Fibroblast of mammary gland (primary cell): ENCODE results near the gene HS3ST1.

Experiments used
- DNase-seq: peaks from one replicate; pipeline ENCODE4 v3.0.0-alpha.2; 2010; ENCODE audit warnings: low read depth
- H3K4me3 ChIP-seq: 2 replicates; pipeline ENCODE4 v1.5.1; 2011; ENCODE audit warnings: low read depth, mild to moderate bottlenecking, low read length, moderate library complexity; ENCODE audit not compliant: control insufficient read depth
- CTCF ChIP-seq: conservative IDR thresholded peaks from 2 replicates; pipeline ENCODE4 v1.5.1; 2011; ENCODE audit warnings: low read depth, low read length, inconsistent platforms; ENCODE audit not compliant: control insufficient read depth, insufficient read depth

Gene HS3ST1

GRCh38 chr4:11376146-11376545 lies 52.5 kb downstream of the HS3ST1 start:
- TF ChIP-seq CTCF = no peak
- no peak for DNase-seq
- no peak overlapping the region for H3K4me3 ChIP-seq

GRCh38 chr4:11368701-11369115 lies 60.0 kb downstream of the HS3ST1 start:
- no peak for TF ChIP-seq CTCF
- H3K4me3 ChIP-seq = no peak overlapping the region
- DNase-seq = no peak

GRCh38 chr4:11367371-11367770 lies 61.3 kb downstream of the HS3ST1 start:
- TF ChIP-seq CTCF = no peak
- peak; percentile 9 for DNase-seq
- H3K4me3 ChIP-seq = no peak overlapping the region

- TF ChIP-seq CTCF = no peak
- no peak for DNase-seq
- no peak overlapping the region for H3K4me3 ChIP-seq
Observed at GRCh38 chr4:11366859-11367258, 61.8 kb downstream of the HS3ST1 start.

GRCh38 chr4:11365039-11365438 lies 63.7 kb downstream of the HS3ST1 start:
- no peak overlapping the region for H3K4me3 ChIP-seq
- no peak for TF ChIP-seq CTCF

GRCh38 chr4:11359591-11359990 lies 69.1 kb downstream of the HS3ST1 start:
- DNase-seq = no peak
- TF ChIP-seq CTCF = no peak
- H3K4me3 ChIP-seq = no peak overlapping the region

More at GRCh38 chr4:11365039-11365438, 63.7 kb downstream of the HS3ST1 start:
- no peak for DNase-seq

GRCh38 chr4:11355226-11355625 lies 73.5 kb downstream of the HS3ST1 start:
- no peak overlapping the region for H3K4me3 ChIP-seq
- no peak for DNase-seq
- no peak for TF ChIP-seq CTCF
